ENCODE data around the gene LMO7.

DNA sequence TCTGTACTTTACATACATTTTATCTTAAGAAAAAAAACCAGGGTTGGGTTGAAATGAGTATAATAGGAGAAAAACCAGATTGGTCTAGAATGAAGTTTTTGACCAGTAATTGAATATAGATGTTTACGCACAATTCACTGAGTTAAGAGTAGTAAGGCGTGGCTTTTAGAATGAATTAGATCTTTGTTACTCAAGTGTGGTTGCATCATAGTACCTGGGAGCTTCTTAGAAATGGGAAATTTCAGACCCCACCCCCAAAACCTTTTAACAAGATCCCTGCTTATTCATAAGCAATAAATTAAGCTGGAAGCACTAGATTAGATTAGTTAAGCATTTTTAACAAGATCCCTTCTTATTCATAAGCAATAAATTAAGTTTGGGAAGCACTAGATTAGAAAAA is 28.7 kb upstream of the LMO7 start:
- TF ChIP-seq EZH2 (IDR thresholded peaks at IDR 0.05), result no peak
- TF ChIP-seq POLR2AphosphoS5 (IDR thresholded peaks at IDR 0.05; ENCODE audit: borderline replicate concordance, low read depth, low read length), result no peak
- no peak for TF ChIP-seq FOXP2 (optimal IDR thresholded peaks at IDR 0.05; ENCODE audit: control extremely low read depth, extremely low read length, insufficient read depth)

Measured in SK-N-MC (cell line).